ENCODE measurements around the gene ZNF567.
"Not testable (repeated sequence)": the region's sequence is repeated elsewhere in the genome, so short reads cannot be mapped to it uniquely, and the experiment has no call there.

Gene ZNF567

DNA sequence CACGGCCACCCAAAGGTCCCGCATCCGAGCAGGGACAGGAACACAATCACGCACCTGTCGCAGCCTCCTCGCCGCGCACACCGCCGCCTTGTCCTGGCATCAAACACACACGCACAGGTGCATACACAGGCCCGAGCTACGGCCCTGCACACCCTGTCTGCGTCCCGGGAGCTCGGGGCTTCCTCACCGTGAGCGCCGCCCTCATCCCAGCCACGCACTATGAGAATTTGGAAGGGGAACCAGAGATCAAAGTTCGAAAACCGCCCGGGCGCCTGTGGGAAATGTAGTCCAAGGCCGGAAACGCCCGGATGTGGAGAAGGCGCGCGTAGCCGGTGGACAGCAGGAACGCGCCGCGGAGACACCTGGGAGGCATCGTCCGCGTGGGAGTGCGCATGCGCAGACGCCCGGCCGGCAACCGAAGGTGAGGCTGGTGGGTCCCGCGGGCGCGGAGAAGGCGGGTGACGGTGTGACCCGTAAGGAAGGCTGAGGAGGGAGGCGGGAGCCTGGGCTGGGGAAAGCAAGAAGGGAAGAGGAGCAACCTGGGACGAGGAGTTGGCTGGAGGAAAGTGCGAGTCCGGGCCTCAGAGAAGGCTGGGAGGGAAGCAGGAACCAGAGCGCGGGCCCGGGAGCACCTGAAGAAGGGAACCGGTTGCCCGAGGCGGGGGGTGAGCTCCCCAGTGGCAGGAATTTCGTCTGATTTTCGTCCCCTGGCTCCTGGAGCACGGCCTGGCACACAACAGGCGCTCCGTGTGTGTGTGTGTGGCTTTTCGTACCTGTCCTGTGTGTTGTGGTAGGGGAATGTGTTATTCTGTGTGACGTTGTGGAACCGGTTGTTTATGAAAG is at the start of gene ZNF567:
ZNF567 (plus strand) TSS at position 399 of the 843 bp plus-strand sequence. CDS start 7,256 bp downstream, outside the sequence.
- FAIRE-seq (peak; percentile 69), DNase-seq (ENCODE audit: low spot score) (peak; percentile 87)

DNA sequence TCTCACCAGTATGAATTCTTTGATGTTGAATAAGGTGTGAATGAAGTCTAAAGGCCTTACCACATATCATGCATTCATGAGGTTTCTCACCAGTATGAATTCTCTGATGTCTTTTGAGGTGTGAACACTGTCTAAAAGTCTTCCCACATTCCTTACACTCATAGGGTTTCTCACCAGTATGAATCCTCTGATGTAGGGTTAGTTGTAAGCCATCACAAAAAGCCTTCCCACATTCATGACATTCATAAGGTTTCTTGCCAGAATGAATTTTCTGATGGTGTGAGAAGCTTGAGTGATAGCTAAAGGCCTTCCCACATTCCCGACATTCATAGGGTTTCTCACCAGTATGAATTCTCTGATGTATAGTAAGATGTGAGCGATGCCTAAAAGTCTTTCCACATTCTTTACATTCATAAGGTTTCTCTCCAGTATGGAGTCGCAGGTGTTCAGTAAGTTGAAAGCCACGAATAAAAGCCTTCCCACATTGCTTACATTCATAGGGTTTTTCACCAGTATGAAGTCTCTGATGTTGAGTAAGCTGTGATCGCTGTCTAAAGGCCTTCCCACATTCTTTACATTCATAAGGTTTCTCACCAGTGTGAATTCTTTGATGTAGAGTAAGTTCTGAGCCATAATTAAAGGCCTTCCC is 48.4 kb upstream of the ZNF567 start:
- FAIRE-seq (no peak), DNase-seq (ENCODE audit: low spot score) (no peak)

GRCh38 chr19:36646746-36647145 is 40.7 kb upstream of the ZNF567 start:
- DNase-seq (ENCODE audit: low spot score) (no peak), FAIRE-seq (no peak)

DNA sequence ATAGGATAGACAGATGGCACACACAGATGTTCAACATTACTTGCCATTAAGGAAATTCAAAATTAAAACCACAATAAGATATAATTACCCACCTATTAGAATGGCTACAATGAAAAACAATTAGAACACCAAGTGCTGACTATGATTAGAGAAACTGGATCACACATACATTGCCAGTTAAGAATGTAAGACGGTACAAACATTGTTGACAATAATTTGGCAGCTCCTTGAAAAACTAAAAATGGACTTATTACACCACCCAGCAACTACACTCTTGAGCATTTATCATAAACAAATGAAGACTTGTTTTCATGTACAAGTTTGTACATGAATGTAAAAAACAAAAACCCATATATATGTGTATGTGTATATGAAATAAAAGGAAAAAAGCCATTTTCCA is 34.5 kb upstream of the ZNF567 start:
- FAIRE-seq: no peak
- no peak for DNase-seq (ENCODE audit: low spot score)

DNA sequence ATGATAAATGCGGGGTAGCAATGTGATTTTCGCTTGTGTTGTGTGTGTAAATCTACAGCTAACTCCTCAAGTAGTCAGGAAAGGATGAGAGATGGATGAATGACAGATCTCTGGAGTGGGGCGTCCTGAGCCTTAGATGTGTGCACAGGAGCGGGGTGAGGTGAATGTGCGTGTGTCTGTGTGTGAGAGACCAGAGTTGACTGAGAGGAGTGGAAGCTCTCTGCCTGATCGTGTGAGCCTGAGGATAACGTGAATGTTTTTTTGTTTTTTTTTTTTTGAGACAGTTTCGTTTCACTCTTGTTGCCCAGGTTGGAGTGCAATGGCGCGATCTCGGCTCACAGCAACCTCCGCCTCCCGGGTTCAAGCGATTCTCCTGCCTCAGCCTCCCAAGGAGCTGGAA is 21.6 kb upstream of the ZNF567 start:
- no peak for DNase-seq (ENCODE audit: low spot score)
- no peak for FAIRE-seq

DNA sequence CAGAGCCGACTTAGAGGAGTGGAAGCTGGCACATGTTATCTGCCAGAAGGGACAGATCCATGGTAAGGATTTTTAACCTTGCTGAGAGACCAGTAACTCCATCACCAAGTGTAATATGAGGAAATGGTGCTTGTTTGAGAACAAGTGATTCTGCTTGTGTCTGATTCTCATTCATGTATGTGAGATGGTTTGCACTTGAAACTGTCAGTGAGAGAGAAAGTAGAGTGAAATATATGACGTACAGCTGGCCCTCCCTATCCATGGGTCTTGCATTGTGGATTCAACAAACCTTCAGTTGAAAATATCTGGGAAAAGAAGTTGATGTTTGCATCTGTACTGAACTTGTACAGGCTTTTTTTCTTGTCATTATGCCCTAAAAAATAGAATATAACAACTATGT is 18.8 kb upstream of the ZNF567 start:
- no peak for DNase-seq (ENCODE audit: low spot score)
- FAIRE-seq: no peak

- FAIRE-seq: no peak
Measured at GRCh38 chr19:36672368-36672767, 15.0 kb upstream of the ZNF567 start.

GRCh38 chr19:36674201-36674600 is 13.2 kb upstream of the ZNF567 start:
- no peak for DNase-seq (ENCODE audit: low spot score)
- no peak for FAIRE-seq

More at GRCh38 chr19:36672368-36672767, 15.0 kb upstream of the ZNF567 start:
- no peak for DNase-seq (ENCODE audit: low spot score)

DNA sequence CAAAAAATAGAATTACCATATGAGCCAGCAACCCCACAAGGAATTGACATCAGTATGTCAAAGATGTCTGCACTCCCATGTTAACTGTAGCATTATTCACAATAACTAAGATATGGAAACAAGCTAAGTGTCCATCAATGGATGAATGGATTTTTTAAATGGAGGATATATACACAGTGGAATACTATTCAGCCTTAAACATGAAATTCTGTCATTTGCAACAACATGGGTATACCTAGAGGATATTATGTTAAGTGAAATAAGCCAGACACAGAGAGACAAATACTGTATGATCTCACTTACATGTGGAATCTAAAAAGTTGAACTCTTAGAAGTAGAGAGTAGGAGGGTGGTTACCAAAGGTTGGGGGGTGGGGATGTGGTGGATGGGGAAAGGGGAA is 8.0 kb upstream of the ZNF567 start:
- FAIRE-seq: no peak

GRCh38 chr19:36685835-36686234 is 1.6 kb upstream of the ZNF567 start:
- FAIRE-seq (no peak), DNase-seq (ENCODE audit: low spot score) (no peak)

More for the DNA sequence above, 8.0 kb upstream of the ZNF567 start:
- DNase-seq (ENCODE audit: low spot score): no peak

- DNase-seq (ENCODE audit: low spot score): no peak
Measured at GRCh38 chr19:36686365-36687213, 823 bp upstream of the ZNF567 start.

DNA sequence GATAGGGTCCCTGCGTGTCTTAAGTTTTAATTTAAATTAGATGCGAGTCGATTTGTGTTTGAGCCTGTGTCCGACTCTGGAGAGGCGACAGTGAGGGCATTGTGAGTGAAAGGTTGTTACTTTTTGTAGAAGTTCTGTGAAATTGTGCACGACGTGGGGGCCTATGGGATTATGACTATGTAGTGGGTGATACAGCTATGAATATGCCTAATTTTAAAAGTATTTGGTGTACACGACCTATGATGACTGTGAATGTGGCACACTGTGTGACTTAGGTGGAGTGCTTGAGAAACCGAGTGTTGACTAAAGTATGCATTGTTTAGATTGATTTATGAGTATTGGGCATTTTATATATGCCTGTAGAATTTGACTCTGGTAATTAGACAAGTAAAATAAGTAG is 646 bp downstream of the ZNF567 start:
- DNase-seq (ENCODE audit: low spot score) (no peak), FAIRE-seq (no peak)

More at GRCh38 chr19:36686365-36687213, 823 bp upstream of the ZNF567 start:
- no peak for FAIRE-seq

- no peak for FAIRE-seq
- DNase-seq (ENCODE audit: low spot score): no peak
Measured at GRCh38 chr19:36707134-36707533, 19.7 kb downstream of the ZNF567 start.

GRCh38 chr19:36709423-36709822 is 22.0 kb downstream of the ZNF567 start:
- FAIRE-seq (no peak), DNase-seq (ENCODE audit: low spot score) (no peak)

- FAIRE-seq (no peak), DNase-seq (ENCODE audit: low spot score) (no peak)
Measured at GRCh38 chr19:36719687-36720556, 32.5 kb downstream of the ZNF567 start.

DNA sequence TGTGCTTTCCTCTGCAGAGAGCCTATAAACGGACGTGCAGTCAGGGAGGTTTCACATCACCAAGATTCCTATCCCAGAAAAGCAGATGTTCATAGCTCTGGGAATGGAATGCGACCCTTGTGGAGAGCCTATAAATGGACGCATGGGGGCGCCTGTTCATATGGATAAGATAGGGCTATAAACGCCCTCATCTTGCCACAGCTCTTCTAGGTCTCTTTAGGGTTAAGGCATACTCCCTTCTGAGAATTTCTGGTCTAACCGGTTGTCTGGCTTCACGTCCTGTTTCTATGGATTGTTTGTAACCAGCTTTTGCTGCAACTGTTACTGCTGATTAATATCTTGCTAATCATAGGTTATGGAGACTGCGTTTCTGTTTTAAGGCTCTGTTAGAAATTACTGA is 48.8 kb downstream of the ZNF567 start:
- DNase-seq (ENCODE audit: low spot score); FAIRE-seq: not testable (repeated sequence)

- FAIRE-seq: no peak
- DNase-seq (ENCODE audit: low spot score): no peak
Measured at GRCh38 chr19:36745870-36746269, 58.5 kb downstream of the ZNF567 start.

DNA sequence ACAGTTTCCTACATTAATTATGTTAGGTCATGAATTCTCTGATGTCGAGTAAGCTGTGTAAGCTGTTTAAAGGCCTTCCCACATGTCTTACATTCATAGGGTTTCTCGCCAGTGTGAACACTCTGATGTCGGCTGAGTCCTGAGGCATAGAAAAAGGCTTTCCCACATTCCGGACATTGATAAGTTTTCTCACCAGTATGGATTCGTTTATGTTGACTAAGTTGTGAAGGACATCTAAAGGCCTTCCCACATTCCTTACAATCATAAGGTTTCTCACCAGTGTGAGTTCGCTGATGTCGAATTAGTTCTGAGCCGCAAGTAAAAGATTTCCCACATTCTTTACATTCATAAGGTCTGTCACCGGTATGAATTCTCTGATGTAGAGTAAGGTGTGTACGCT is 60.3 kb downstream of the ZNF567 start:
- DNase-seq (ENCODE audit: low spot score): no peak
- FAIRE-seq: no peak

GRCh38 chr19:36748431-36749275 is 61.2 kb downstream of the ZNF567 start:
- DNase-seq (ENCODE audit: low spot score) (no peak), FAIRE-seq (no peak)

DNA sequence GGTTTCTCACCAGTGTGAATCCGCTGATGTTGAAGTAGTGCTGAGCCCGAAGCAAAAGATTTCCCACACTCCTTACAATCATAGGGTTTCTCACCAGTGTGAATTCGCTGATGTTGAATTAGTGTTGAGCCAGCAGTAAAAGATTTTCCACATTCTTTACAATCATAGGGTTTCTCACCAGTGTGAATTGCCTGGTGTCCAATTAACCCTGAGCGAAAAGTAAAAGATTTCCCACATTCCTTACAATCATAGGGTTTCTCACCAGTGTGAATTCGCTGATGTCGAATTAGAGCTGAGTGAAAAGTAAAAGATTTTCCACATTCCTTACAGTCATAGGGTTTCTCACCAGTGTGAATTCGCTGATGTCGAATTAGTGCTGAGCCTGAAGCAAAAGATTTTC is 62.2 kb downstream of the ZNF567 start:
- DNase-seq (ENCODE audit: low spot score); FAIRE-seq: not testable (repeated sequence)
